Smooth muscle cell (in vitro differentiated cells): ENCODE measurements around the gene GNB1. TPM values are rescaled to one million over a fixed set of nuclear protein-coding genes. Genes with fewer than 3 reads are reported as not detected.

Experiments used
- DNase-seq: peaks from one replicate; lab custom pipeline; 2025; ENCODE audit not compliant: unreplicated experiment; lab: John Stamatoyannopoulos, UW
- H2AFZ ChIP-seq: fragments of 200-600 bp; sonication (generic); 2 replicates; pipeline ENCODE4 v1.6.0; 2016; ENCODE audit warnings: antibody characterized with exemption, low read depth, mild to moderate bottlenecking
- H3F3A ChIP-seq: fragments of 200-600 bp; sonication (generic); 2 replicates; pipeline ENCODE4 v1.6.0; 2017; ENCODE audit warnings: antibody characterized with exemption, low read depth
- H3K27ac ChIP-seq: fragments of 200-600 bp; sonication (generic); 2 replicates; pipeline ENCODE4 v1.5.1; 2016; ENCODE audit warnings: low read depth, mild to moderate bottlenecking
- H3K27me3 ChIP-seq: fragments of 200-600 bp; sonication (generic); 2 replicates; pipeline ENCODE4 v1.6.1; 2016; ENCODE audit warnings: low read depth, mild to moderate bottlenecking
- H3K36me3 ChIP-seq: fragments of 200-600 bp; sonication (generic); 2 replicates; pipeline ENCODE4 v1.5.1; 2016; ENCODE audit warnings: low read depth
- H3K4me1 ChIP-seq: fragments of 200-600 bp; sonication (generic); 2 replicates; pipeline ENCODE4 v1.5.1; 2016; ENCODE audit warnings: low read depth
- H3K4me2 ChIP-seq: fragments of 200-600 bp; sonication (generic); 2 replicates; pipeline ENCODE4 v1.6.0; 2016; ENCODE audit warnings: mild to moderate bottlenecking
- H3K4me3 ChIP-seq: fragments of 200-600 bp; sonication (generic); 2 replicates; pipeline ENCODE4 v1.5.1; 2016; ENCODE audit warnings: mild to moderate bottlenecking
- H3K79me2 ChIP-seq: fragments of 200-600 bp; sonication (generic); 2 replicates; pipeline ENCODE4 v1.6.0; 2016; ENCODE audit warnings: low read depth, mild to moderate bottlenecking
- H3K9ac ChIP-seq: fragments of 200-600 bp; sonication (generic); 2 replicates; pipeline ENCODE4 v1.6.0; 2016; ENCODE audit warnings: low read depth
- H3K9me3 ChIP-seq: fragments of 200-600 bp; sonication (generic); replicated peaks from 2 replicates; pipeline ENCODE4 v1.5.1; 2016; ENCODE audit warnings: low read depth
- H4K20me1 ChIP-seq: fragments of 200-600 bp; sonication (generic); 2 replicates; pipeline ENCODE4 v1.6.0; 2016; ENCODE audit warnings: low read depth
- CTCF ChIP-seq: fragments of 200-600 bp; sonication (generic); IDR thresholded peaks from 2 replicates; pipeline ENCODE4 v1.5.1; 2017; ENCODE audit warnings: borderline replicate concordance, mild to moderate bottlenecking, antibody characterized with exemption; ENCODE audit not compliant: insufficient read depth, poor library complexity, severe bottlenecking
- WGBS: methylation state at CpG from one replicate; pipeline ENCODE4 v1.1.7; 2016; ENCODE audit warnings: low lambda C conversion rate; 5-methylcytosine and 5-hydroxymethylcytosine counted together
- polyA plus RNA-seq: library from polyadenylated mRNA; unstranded; fragments of >200 nt; fragmentation: Nextera tagmentation; extraction: Ambion mirVana; gene quantifications from 2 replicates; pipeline ENCODE4 v1.2.1, GENCODE V29; 2016
- total RNA-seq: library from RNA; depleted of rRNA; stranded (reverse); fragments of >200 nt; gene quantifications from 2 replicates; pipeline ENCODE4 v1.2.3, GENCODE V29; 2014

Gene GNB1
- total and polyA plus RNA-seq, 2 experiments from 2014 or later = 208 to 293 TPM

GRCh38 chr1:1847061-1847850 is 43.6 kb downstream of the GNB1 start:
- Histone ChIP-seq H3F3A (peaks cover 33% of the 10 kb centered on the region), H3K79me2 (peaks cover 100% of the 10 kb centered on the region), H3K9me3 (no peaks in the 10 kb centered on the region), H3K4me1 (no peaks in the 10 kb centered on the region), H3K4me3 (no peak overlapping the region), H3K27ac (peak overlapping the region; percentile 50), H2AFZ (no peak overlapping the region), H3K9ac (no peak overlapping the region), H3K4me2 (peak overlapping the region; percentile 20), H4K20me1 (peaks cover 100% of the 10 kb centered on the region), H3K36me3 (no peaks in the 10 kb centered on the region), H3K27me3 (no peaks in the 10 kb centered on the region)
- TF ChIP-seq CTCF = no peak
- no peak for DNase-seq
- 20% methylated on average over 8 of the region's 8 CpGs for WGBS

- peak overlapping the region; percentile 2 for H3K4me2 ChIP-seq
- 93% methylated on average over 5 of the region's 5 CpGs for WGBS
- H3K36me3 ChIP-seq = no peaks in the 10 kb centered on the region
- H3K4me3 ChIP-seq = no peak overlapping the region
- TF ChIP-seq CTCF = no peak
- no peak for DNase-seq
- H3K9me3 ChIP-seq = no peaks in the 10 kb centered on the region
- peak overlapping the region; percentile 50 for H3K27ac ChIP-seq
- H3K4me1 ChIP-seq = no peaks in the 10 kb centered on the region
- H3F3A ChIP-seq = peaks cover 33% of the 10 kb centered on the region
- no peaks in the 10 kb centered on the region for H3K27me3 ChIP-seq
- H4K20me1 ChIP-seq = peaks cover 100% of the 10 kb centered on the region
- no peak overlapping the region for H3K9ac ChIP-seq
- H3K79me2 ChIP-seq = peaks cover 100% of the 10 kb centered on the region
- no peak overlapping the region for H2AFZ ChIP-seq
Observed at GRCh38 chr1:1846386-1846918, 44.4 kb downstream of the GNB1 start.

GRCh38 chr1:1842360-1843146 is 48.3 kb downstream of the GNB1 start:
- peak overlapping the region; percentile 15 for H3K27ac ChIP-seq
- no peaks in the 10 kb centered on the region for H3K36me3 ChIP-seq
- H3K4me3 ChIP-seq = no peak overlapping the region
- DNase-seq = no peak
- TF ChIP-seq CTCF = no peak
- no peak overlapping the region for H3K9ac ChIP-seq
- no peak overlapping the region for H3K4me2 ChIP-seq
- H3K79me2 ChIP-seq = peaks cover 100% of the 10 kb centered on the region
- no peak overlapping the region for H2AFZ ChIP-seq
- no peaks in the 10 kb centered on the region for H3K4me1 ChIP-seq
- H3K9me3 ChIP-seq = no peaks in the 10 kb centered on the region
- 90% methylated on average over 11 of the region's 11 CpGs for WGBS
- H4K20me1 ChIP-seq = peaks cover 100% of the 10 kb centered on the region
- no peaks in the 10 kb centered on the region for H3K27me3 ChIP-seq
- peaks cover 10% of the 10 kb centered on the region for H3F3A ChIP-seq
